Measurements from ENCODE around the gene SLC12A6. TPM values are rescaled to one million over a fixed set of nuclear protein-coding genes. Genes with fewer than 3 reads are reported as not detected.

The SLC12A6 gene
- polyA plus RNA-seq, 1 donor from 2014 or later: 7.3 TPM

GRCh38 chr15:34323217-34323616, 14.4 kb downstream of the SLC12A6 start:
- Histone ChIP-seq H3K27me3 (ENCODE audit: insufficient read depth, low read depth, low read length) (no peaks in the 10 kb centered on the region), H3K4me2 (ENCODE audit: low read length) (no peak overlapping the region), H3K4me3 (ENCODE audit: low read length) (no peak overlapping the region), H4K20me1 (ENCODE audit: insufficient read depth) (no peaks in the 10 kb centered on the region), H2AFZ (ENCODE audit: low read depth, low read length) (no peak overlapping the region), H3K79me2 (replicated peaks; ENCODE audit: insufficient read depth, low read length) (no peaks in the 10 kb centered on the region), H3K9me2 (ENCODE audit: insufficient read depth, low read length) (no peaks in the 10 kb centered on the region), H3F3A (ENCODE audit: insufficient read depth, low read length, poor library complexity, severe bottlenecking) (no peaks in the 10 kb centered on the region), H3K36me3 (ENCODE audit: insufficient read depth, low read length) (no peaks in the 10 kb centered on the region), H3K9ac (ENCODE audit: low read length) (no peak overlapping the region), H3K27ac (ENCODE audit: low read length) (no peak overlapping the region), H3K9me3 (ENCODE audit: low read length) (peaks cover 3% of the 10 kb centered on the region)
- no peak for TF ChIP-seq MXI1 (conservative IDR thresholded peaks at IDR 0.05; ENCODE audit: poor library complexity, severe bottlenecking)
- no peak for TF ChIP-seq SMC3 (conservative IDR thresholded peaks at IDR 0.05; ENCODE audit: poor library complexity)
- no peak for TF ChIP-seq TAF1 (IDR thresholded peaks at IDR 0.05; ENCODE audit: low read depth)
- no peak for TF ChIP-seq RAD21 (conservative IDR thresholded peaks at IDR 0.05)
- TF ChIP-seq REST (IDR thresholded peaks at IDR 0.05; ENCODE audit: borderline replicate concordance): no peak
- TF ChIP-seq EZH2 (IDR thresholded peaks at IDR 0.05; ENCODE audit: borderline replicate concordance, insufficient read depth, low read length, poor library complexity, severe bottlenecking): no peak
- no peak for TF ChIP-seq CTCF (IDR thresholded peaks at IDR 0.05; ENCODE audit: poor library complexity, severe bottlenecking)
- TF ChIP-seq EP300 (conservative IDR thresholded peaks at IDR 0.05; ENCODE audit: poor library complexity, severe bottlenecking): no peak
- no peak for TF ChIP-seq POLR2AphosphoS5 (IDR thresholded peaks at IDR 0.05)

- Histone ChIP-seq H3K27ac (ENCODE audit: low read length) (no peak overlapping the region), H3K4me3 (ENCODE audit: low read length) (peak overlapping the region; percentile 30)
These were observed 19.1 kb downstream of the SLC12A6 start for GRCh38 chr15:34318277-34319079.

More at GRCh38 chr15:34318277-34319079, 19.1 kb downstream of the SLC12A6 start:
- no peak for TF ChIP-seq MXI1 (conservative IDR thresholded peaks at IDR 0.05; ENCODE audit: poor library complexity, severe bottlenecking)
- TF ChIP-seq SMC3 (conservative IDR thresholded peaks at IDR 0.05; ENCODE audit: poor library complexity): no peak
- TF ChIP-seq POLR2AphosphoS5 (IDR thresholded peaks at IDR 0.05): no peak
- TF ChIP-seq CTCF (IDR thresholded peaks at IDR 0.05; ENCODE audit: poor library complexity, severe bottlenecking): no peak
- no peak for TF ChIP-seq RAD21 (conservative IDR thresholded peaks at IDR 0.05)
- TF ChIP-seq EP300 (conservative IDR thresholded peaks at IDR 0.05; ENCODE audit: poor library complexity, severe bottlenecking): no peak
- TF ChIP-seq TAF1 (IDR thresholded peaks at IDR 0.05; ENCODE audit: low read depth): no peak
- no peak for TF ChIP-seq REST (IDR thresholded peaks at IDR 0.05; ENCODE audit: borderline replicate concordance)
- TF ChIP-seq EZH2 (IDR thresholded peaks at IDR 0.05; ENCODE audit: borderline replicate concordance, insufficient read depth, low read length, poor library complexity, severe bottlenecking): no peak
- Histone ChIP-seq H3K36me3 (ENCODE audit: insufficient read depth, low read length) (no peaks in the 10 kb centered on the region), H3K9me2 (ENCODE audit: insufficient read depth, low read length) (no peaks in the 10 kb centered on the region), H3K9ac (ENCODE audit: low read length) (no peak overlapping the region), H3K27me3 (ENCODE audit: insufficient read depth, low read depth, low read length) (no peaks in the 10 kb centered on the region), H2AFZ (ENCODE audit: low read depth, low read length) (no peak overlapping the region), H3F3A (ENCODE audit: insufficient read depth, low read length, poor library complexity, severe bottlenecking) (no peaks in the 10 kb centered on the region), H3K9me3 (ENCODE audit: low read length) (no peaks in the 10 kb centered on the region), H4K20me1 (ENCODE audit: insufficient read depth) (no peaks in the 10 kb centered on the region), H3K4me2 (ENCODE audit: low read length) (no peak overlapping the region), H3K79me2 (replicated peaks; ENCODE audit: insufficient read depth, low read length) (no peaks in the 10 kb centered on the region)

All from neural cell (in vitro differentiated cells).